Thymus (tissue), 11 donors: ENCODE measurements around the gene TESK2. TPM values are rescaled to one million over a fixed set of nuclear protein-coding genes. Genes with fewer than 3 reads are reported as not detected.
A peak's percentile ranks its signal among the peaks of the same experiment; 100 is the strongest.

Source experiments
- DNase-seq, 9 donors: peaks; one replicate each; pipeline ENCODE4 v3.0.0-alpha.2; 2013; ENCODE audit warnings: low spot score in 9 of 9, low read depth in 6 of 9, missing footprints in 1 of 9
- H3K27ac ChIP-seq, 2 donors: one replicate each; pipeline ENCODE4 v1.5.1; 2013; ENCODE audit warnings: control low read depth in 1 of 2, low read depth in 1 of 2, low read length in 1 of 2, mild to moderate bottlenecking in 1 of 2, moderate library complexity in 1 of 2
- H3K27me3 ChIP-seq, 2 donors: one replicate each; pipeline ENCODE4 v1.5.1; 2013; ENCODE audit warnings: low read length in 1 of 2; ENCODE audit not compliant: control insufficient read depth in 2 of 2, insufficient read depth in 1 of 2
- H3K36me3 ChIP-seq, 2 donors: one replicate each; pipeline ENCODE4 v1.5.1; 2013; ENCODE audit warnings: low read length in 1 of 2, mild to moderate bottlenecking in 1 of 2, moderate library complexity in 1 of 2; ENCODE audit not compliant: control insufficient read depth in 2 of 2, insufficient read depth in 2 of 2
- H3K4me1 ChIP-seq, 2 donors: one replicate each; pipeline ENCODE4 v1.5.1; 2013; ENCODE audit warnings: low read length in 2 of 2; ENCODE audit not compliant: control insufficient read depth in 2 of 2, insufficient read depth in 2 of 2
- H3K4me3 ChIP-seq, 2 donors: one replicate each; pipeline ENCODE4 v1.5.1; 2013; ENCODE audit warnings: low read length in 2 of 2, control low read depth in 1 of 2, mild to moderate bottlenecking in 1 of 2
- H3K9me3 ChIP-seq, 2 donors: one replicate each; pipeline ENCODE4 v1.5.1; 2013; ENCODE audit warnings: low read length in 1 of 2, mild to moderate bottlenecking in 1 of 2; ENCODE audit not compliant: control insufficient read depth in 2 of 2, insufficient read depth in 1 of 2
- WGBS: extraction: QIAGEN DNeasy Blood & Tissue Kit; methylation state at CpG from one replicate; pipeline ENCODE4 v1.1.7; 2013; 5-methylcytosine and 5-hydroxymethylcytosine counted together
- polyA plus RNA-seq: library from polyadenylated mRNA; stranded (reverse); fragments of 200-250 nt; gene quantifications from one replicate; pipeline ENCODE4 v1.2.3, GENCODE V29; 2013
- total RNA-seq: library from RNA; stranded (reverse); fragments of 120-200 nt; gene quantifications from one replicate; pipeline ENCODE4 v1.2.4, GENCODE V29; 2013
- donor health status: healthy.

TESK2 gene
- total and polyA plus RNA-seq, 2 donors: 3.9 to 6.6 TPM

DNA sequence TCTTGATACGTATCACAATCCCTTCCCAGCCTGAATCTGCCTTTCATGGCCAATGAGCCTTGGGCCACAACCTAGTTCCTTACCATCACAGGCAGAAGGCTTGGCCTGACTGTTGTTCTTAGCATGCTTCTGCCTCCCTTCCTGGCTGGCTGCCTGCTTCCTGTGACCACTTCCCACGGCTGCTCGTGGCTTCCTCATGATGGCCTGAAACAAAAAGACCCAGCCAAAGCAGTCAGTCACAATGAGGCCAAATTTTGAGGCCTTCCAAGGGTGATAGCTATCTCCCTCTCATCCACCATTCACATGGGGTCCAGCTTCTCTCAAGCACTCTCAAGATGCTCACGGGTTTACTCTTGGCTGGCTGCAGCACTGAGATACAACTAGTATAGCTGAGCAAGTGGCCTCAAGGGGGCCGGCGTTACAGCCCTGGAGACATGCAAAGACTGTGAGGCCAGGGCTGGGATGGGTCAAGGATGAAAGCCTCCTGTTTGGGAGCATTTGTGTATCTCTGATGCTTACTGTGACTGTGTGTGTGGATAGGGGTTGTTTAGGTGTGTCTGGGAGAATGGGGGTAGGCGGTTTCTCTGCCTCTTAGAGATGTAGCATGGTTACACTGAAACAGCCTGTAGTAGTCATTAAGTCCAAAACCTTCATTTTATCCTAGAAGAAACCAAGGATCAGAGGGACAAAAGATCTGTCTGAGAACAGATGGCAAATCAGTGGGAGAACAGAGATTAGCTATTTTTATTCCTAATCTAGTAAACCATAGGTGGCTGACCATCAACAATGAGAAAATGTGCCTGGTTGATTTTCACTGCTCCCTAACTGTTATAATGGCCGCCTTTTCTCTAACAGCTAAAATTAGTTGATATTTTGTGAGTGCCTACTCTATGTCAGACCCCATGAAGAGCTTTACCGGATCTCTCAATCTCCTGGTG lies 156.4 kb downstream of the TESK2 start:
- DNase-seq: no peak
- Histone ChIP-seq H3K9me3 (no peaks in the 10 kb centered on the region), H3K27me3 (no peaks in the 10 kb centered on the region), H3K4me3 (no peak overlapping the region), H3K36me3 (peaks cover 30 to 35% of the 10 kb centered on the region in 2 donors), H3K4me1 (peaks cover 6 to 10% of the 10 kb centered on the region in 2 donors), H3K27ac (no peak overlapping the region)
- 86% methylated on average over 9 of the region's 9 CpGs for WGBS

DNA sequence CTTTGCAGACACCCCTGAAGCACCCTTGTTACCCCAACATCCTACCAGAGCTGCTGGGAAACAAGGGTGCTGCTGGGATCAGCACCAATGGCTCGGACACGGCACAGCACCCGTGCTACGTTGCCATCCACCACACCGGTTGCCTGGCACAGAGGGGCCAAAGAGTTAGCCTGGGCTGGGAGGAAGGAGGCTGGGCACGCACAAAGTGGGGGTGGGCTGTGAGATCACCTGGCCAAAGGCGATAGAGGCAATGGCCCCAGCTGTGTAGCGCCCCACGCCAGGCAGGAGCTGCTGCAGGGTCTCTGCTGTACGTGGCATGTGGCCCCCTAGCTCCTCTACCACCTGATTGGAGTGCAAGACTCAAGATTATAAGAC lies 158.6 kb downstream of the TESK2 start:
- Histone ChIP-seq H3K4me1 (peaks cover 1 to 14% of the 10 kb centered on the region in 2 donors), H3K27me3 (peaks cover 0 to 4% of the 10 kb centered on the region in 2 donors), H3K9me3 (no peaks in the 10 kb centered on the region), H3K36me3 (peaks cover 38 to 41% of the 10 kb centered on the region in 2 donors), H3K4me3 (no peak overlapping the region), H3K27ac (no peak overlapping the region)
- no peak for DNase-seq
- WGBS: 98% methylated on average over 10 of the region's 10 CpGs

DNA sequence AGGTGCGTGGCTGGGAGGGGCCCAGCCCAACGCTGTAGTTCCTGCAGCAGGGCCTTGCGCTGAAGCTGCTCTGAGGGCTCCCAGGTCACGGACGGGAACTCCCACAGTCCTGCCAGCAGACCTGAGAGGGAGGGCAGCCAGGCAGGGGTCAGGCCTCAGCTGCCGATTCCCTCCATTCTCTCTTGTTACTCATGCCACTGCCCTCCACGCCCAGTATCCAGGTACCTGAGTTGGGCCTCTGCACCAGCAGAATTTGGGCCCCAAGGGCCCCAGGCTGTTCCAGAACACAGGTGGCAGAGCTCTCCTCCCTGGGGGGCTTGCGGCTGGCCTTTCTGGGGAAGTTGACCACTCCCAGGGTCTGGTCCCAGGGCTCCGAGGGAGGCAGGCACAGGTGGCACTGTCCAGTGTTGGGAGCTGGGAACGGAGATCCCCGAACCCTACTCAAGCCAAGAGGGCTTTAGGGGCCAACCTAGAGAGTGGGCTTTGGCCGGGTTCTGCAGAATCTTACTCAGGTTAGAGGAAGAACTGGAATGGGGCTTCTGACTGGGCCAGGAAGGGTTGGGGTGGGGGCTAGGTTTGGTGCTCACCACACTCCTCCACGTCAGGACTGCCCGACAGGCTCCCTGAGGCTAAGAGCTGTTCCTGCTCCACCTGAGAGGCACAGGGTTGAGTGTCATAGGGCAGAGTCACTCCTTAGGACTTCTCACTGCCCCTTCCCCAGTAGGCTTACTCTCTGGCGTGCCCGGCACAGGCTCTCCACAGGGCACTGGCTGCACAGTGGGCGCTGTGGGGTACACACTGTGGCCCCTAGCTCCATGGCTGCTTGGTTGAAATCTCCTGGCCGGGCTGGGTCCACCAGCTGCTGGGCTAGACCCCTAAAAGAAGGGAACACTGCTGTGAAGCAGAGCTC lies 159.3 kb downstream of the TESK2 start:
- no peak for DNase-seq
- Histone ChIP-seq H3K27ac (no peak overlapping the region), H3K4me3 (no peak overlapping the region), H3K36me3 (peaks cover 38 to 41% of the 10 kb centered on the region in 2 donors), H3K4me1 (peaks cover 4 to 21% of the 10 kb centered on the region in 2 donors), H3K27me3 (peaks cover 0 to 8% of the 10 kb centered on the region in 2 donors), H3K9me3 (no peaks in the 10 kb centered on the region)
- 98% methylated on average over 18 of the region's 18 CpGs for WGBS

DNA sequence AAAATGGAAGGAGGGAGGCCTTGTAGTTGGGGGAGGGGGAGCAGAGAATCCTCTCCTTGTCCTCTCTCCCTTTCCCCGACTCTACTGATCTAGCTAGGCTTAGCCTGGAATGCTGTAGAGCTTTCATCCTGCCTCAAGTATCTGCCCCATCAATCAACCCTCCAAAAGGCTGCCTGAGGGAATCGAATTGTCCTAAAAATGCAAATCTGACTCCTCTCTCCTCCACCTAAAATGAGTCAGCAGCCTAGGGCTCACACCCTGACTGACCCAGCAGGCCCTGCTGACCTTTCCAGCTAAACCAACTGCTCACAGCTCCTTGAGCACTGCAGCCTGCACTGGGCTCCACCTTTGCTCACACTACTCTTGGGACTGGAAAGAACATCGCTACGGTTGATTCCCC lies 161.5 kb downstream of the TESK2 start:
- 94% methylated on average over 4 of the region's 4 CpGs for WGBS
- Histone ChIP-seq H3K4me1 (peaks cover 4 to 27% of the 10 kb centered on the region in 2 donors), H3K4me3 (no peak overlapping the region), H3K36me3 (peaks cover 38% of the 10 kb centered on the region in 2 donors), H3K27me3 (peaks cover 0 to 8% of the 10 kb centered on the region in 2 donors), H3K9me3 (no peaks in the 10 kb centered on the region), H3K27ac (no peak overlapping the region)
- DNase-seq: no peak

DNA sequence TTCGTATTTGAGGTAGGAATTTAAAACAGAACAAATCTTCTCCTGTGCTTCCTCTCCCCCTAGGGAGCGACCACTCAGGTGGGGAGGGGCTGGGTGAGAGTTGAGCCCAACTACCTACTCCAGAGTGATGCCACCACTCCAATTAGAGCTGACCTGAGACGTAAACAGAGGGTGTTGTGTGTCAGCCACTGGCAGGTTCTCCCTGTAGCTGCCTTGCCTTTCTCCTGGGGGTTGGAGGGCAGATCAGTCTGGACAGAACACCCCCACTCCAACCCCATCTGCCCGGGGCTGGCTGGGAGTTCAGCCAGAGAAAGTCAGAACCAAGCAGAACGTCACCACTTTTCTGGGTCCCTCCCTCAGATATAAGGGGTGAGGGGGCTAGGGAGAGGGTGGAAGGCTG lies 162.3 kb downstream of the TESK2 start:
- WGBS: 81% methylated on average over 5 of the region's 5 CpGs
- peaks cover 4 to 27% of the 10 kb centered on the region in 2 donors for H3K4me1 ChIP-seq
- H3K27ac ChIP-seq: no peak overlapping the region
- peaks cover 32 to 36% of the 10 kb centered on the region in 2 donors for H3K36me3 ChIP-seq
- no peak for DNase-seq
- no peak overlapping the region for H3K4me3 ChIP-seq
- H3K9me3 ChIP-seq: no peaks in the 10 kb centered on the region
- H3K27me3 ChIP-seq: peaks cover 0 to 8% of the 10 kb centered on the region in 2 donors

DNA sequence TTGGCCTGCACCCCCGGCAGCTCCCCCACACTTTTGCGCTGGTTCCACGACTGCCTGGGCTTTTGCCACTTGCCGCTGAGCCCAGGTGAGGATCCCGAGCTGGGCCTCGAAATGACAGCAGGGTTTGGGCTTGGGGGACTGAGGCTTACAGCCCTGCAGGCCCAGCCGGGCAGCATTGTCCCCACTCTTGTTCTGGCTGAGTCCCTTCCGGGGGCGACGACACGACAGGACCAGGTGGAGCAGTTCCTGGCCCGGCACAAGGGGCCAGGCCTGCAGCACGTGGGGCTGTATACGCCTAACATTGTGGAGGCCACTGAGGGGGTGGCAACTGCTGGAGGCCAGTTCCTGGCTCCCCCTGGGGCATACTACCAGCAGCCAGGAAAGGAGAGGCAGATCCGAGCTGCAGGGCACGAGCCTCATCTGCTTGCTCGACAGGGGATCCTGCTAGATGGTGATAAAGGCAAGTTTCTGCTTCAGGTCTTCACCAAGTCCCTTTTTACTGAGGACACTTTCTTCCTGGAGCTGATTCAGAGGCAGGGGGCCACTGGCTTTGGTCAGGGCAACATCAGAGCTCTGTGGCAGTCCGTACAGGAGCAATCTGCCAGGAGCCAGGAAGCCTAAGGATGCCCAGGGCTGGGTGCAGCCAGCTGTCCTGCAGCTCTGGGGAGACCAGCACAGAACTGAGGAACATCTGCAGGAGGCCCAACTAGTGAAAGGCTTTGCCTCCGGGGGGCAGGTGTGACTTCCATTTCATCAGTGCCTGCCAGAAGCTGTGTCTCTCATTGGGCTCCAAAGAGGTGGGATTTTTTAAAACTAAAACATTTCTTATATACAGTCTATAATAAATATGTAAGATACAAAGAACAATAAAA lies 163.1 kb downstream of the TESK2 start:
- H3K4me1 ChIP-seq: peaks cover 4 to 27% of the 10 kb centered on the region in 2 donors
- H3K27ac ChIP-seq: peak overlapping the region in 1 of 2 donors; percentile 45
- no peaks in the 10 kb centered on the region for H3K9me3 ChIP-seq
- WGBS: 72% methylated on average over 19 of the region's 19 CpGs
- peak in 2 of 9 donors; percentile 17 to 46 for DNase-seq
- H3K27me3 ChIP-seq: peaks cover 0 to 8% of the 10 kb centered on the region in 2 donors
- peak overlapping the region in 1 of 2 donors; percentile 56 for H3K4me3 ChIP-seq
- peaks cover 25 to 30% of the 10 kb centered on the region in 2 donors for H3K36me3 ChIP-seq

DNA sequence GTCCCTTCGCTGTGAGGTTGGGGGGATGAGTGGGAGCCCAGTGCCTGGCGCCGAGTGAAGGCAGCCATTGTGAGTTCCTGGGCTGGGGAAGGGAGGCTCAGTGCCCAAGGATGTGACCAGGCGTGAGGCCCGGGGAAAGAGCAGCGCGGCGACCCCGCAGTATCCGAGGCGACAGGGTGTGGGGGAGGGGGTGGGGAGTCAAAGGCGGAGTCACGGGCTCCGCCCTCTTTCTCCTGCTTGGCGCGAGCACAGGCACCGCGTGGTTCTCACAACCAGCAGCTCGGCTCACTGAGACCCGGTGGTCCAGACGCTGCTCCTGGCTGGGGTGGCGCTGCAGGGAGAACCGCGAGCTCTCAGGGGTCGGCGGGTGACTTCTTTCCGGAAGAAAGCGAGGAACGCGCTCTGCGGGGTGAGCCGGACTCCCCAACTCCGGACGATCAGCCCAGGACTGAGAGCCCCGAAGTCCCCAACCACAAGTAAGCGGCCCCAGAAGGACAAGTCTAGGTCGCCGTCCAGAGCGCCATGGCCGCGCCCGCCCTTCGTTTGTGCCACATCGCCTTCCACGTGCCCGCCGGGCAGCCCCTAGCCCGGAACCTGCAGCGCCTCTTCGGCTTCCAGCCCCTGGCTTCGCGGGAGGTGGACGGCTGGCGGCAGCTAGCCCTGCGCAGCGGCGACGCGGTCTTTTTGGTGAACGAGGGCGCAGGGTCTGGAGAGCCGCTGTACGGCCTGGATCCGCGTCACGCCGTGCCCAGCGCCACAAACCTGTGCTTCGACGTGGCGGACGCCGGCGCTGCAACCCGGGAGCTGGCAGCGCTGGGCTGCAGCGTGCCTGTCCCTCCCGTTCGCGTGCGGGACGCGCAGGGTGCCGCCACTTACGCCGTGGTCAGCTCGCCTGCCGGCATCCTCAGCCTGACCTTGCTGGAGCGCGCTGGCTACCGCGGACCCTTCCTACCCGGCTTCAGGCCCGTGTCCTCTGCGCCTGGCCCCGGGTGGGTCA lies 164.0 kb downstream of the TESK2 start, which contains the start of gene HPDL:
HPDL (plus strand) TSS at position 269 of the 997 bp plus-strand sequence; CDS start at position 523, 254 bp downstream.
- H3K27me3 ChIP-seq: peaks cover 0 to 8% of the 10 kb centered on the region in 2 donors
- H3K27ac ChIP-seq: peak within 1 kb of the TSS in 1 of 2 donors; percentile 45
- DNase-seq: peak; percentile 35 to 83 (median 66)
- WGBS: 15% methylated on average over 96 of the region's 96 CpGs
- H3K4me1 ChIP-seq: peaks cover 4 to 27% of the 10 kb centered on the region in 2 donors
- peaks cover 15 to 23% of the 10 kb centered on the region in 2 donors for H3K36me3 ChIP-seq
- H3K4me3 ChIP-seq: peak within 1 kb of the TSS; percentile 56 to 61
- H3K9me3 ChIP-seq: no peaks in the 10 kb centered on the region
